NCI-H510A treated with DMSO at 0.1 percent for 48 hours (cell line): ENCODE measurements around the gene ASB8.

Experiments used
- DNase-seq: peaks from one replicate; lab custom pipeline; 2025; lab: John Stamatoyannopoulos, UW

The ASB8 gene

GRCh38 chr12:48105867-48106680 is 51.2 kb downstream of the ASB8 start, which contains the start of gene SENP1:
TSS of gene SENP1 (minus strand) at chr12:48106079. CDS start at chr12:48101472, 4,607 bp downstream.
- DNase-seq = peak; percentile 91

GRCh38 chr12:48105321-48105866 is 51.9 kb downstream of the ASB8 start:
- peak; percentile 27 for DNase-seq

GRCh38 chr12:48104531-48104930 is 52.8 kb downstream of the ASB8 start:
- DNase-seq = no peak
